Chondrocyte (in vitro differentiated cells): ENCODE data around the gene ISL2. TPM values are rescaled to one million over a fixed set of nuclear protein-coding genes. Genes with fewer than 3 reads are reported as not detected.

ENCODE experiments used
- DNase-seq: peaks from one replicate; pipeline ENCODE4 v3.0.0; 2021; ENCODE audit warnings: mixed read lengths, low spot score
- H3K27ac Mint-ChIP-seq: one replicate; pipeline ENCODE4 v1.8.0; 2021; ENCODE audit warnings: mild to moderate bottlenecking, moderate library complexity, mixed read lengths; ENCODE audit not compliant: unreplicated experiment
- H3K27me3 Mint-ChIP-seq: 2 replicates; pipeline ENCODE4 v1.8.0; 2021; ENCODE audit warnings: low read depth, mixed read lengths
- H3K36me3 Mint-ChIP-seq: 2 replicates; pipeline ENCODE4 v1.8.0; 2021; ENCODE audit warnings: low read depth, mixed read lengths
- H3K4me1 Mint-ChIP-seq: 2 replicates; pipeline ENCODE4 v1.8.0; 2021; ENCODE audit warnings: low read depth, mild to moderate bottlenecking, mixed read lengths
- H3K4me3 Mint-ChIP-seq: one replicate; pipeline ENCODE4 v1.8.0; 2021; ENCODE audit warnings: mild to moderate bottlenecking, moderate library complexity, mixed read lengths; ENCODE audit not compliant: unreplicated experiment
- H3K9me3 Mint-ChIP-seq: 2 replicates; pipeline ENCODE4 v1.8.0; 2021; ENCODE audit warnings: low read depth, mixed read lengths
- CTCF ChIP-seq: fragments of 200-600 bp; sonication (generic); IDR thresholded peaks from 2 replicates; pipeline ENCODE4 v1.5.0; 2021; ENCODE audit warnings: antibody characterized with exemption, mild to moderate bottlenecking, moderate library complexity
- total RNA-seq: library from RNA; stranded (reverse); gene quantifications from 3 replicates; pipeline ENCODE4 v1.2.1, GENCODE V29; 2021

ISL2 gene
- total RNA-seq, 1 donor from 2014 or later: not detected

GRCh38 chr15:76344893-76345582 is 8.5 kb downstream of the ISL2 start:
- H3K36me3 Mint-ChIP-seq: peaks cover 6% of the 10 kb centered on the region
- peaks cover 25% of the 10 kb centered on the region for H3K4me1 Mint-ChIP-seq
- no peak for TF ChIP-seq CTCF
- H3K27ac Mint-ChIP-seq: no peak overlapping the region
- H3K4me3 Mint-ChIP-seq: no peak overlapping the region
- no peak for DNase-seq
- no peaks in the 10 kb centered on the region for H3K9me3 Mint-ChIP-seq
- H3K27me3 Mint-ChIP-seq: peaks cover 59% of the 10 kb centered on the region

- no peak overlapping the region for H3K27ac Mint-ChIP-seq
- peak overlapping the region; percentile 46 for H3K4me3 Mint-ChIP-seq
Observed at GRCh38 chr15:76345583-76345879, 9.0 kb downstream of the ISL2 start.

GRCh38 chr15:76345880-76346668 is 9.5 kb downstream of the ISL2 start:
- H3K27ac Mint-ChIP-seq: no peak overlapping the region
- H3K4me3 Mint-ChIP-seq: peak overlapping the region; percentile 46
- no peaks in the 10 kb centered on the region for H3K9me3 Mint-ChIP-seq
- DNase-seq: no peak
- peaks cover 6% of the 10 kb centered on the region for H3K36me3 Mint-ChIP-seq
- peaks cover 49% of the 10 kb centered on the region for H3K27me3 Mint-ChIP-seq
- TF ChIP-seq CTCF: no peak
- peaks cover 16% of the 10 kb centered on the region for H3K4me1 Mint-ChIP-seq

More at GRCh38 chr15:76345583-76345879, 9.0 kb downstream of the ISL2 start:
- Mint-ChIP-seq H3K4me1 (peaks cover 20% of the 10 kb centered on the region), H3K36me3 (peaks cover 6% of the 10 kb centered on the region), H3K27me3 (peaks cover 55% of the 10 kb centered on the region), H3K9me3 (no peaks in the 10 kb centered on the region)
- no peak for DNase-seq
- TF ChIP-seq CTCF: no peak

GRCh38 chr15:76346669-76347481 is 10.3 kb downstream of the ISL2 start:
- DNase-seq: no peak
- Mint-ChIP-seq H3K27me3 (peaks cover 44% of the 10 kb centered on the region), H3K27ac (no peak overlapping the region), H3K4me3 (peak overlapping the region; percentile 49), H3K9me3 (no peaks in the 10 kb centered on the region), H3K36me3 (peaks cover 8% of the 10 kb centered on the region), H3K4me1 (peaks cover 11% of the 10 kb centered on the region)
- TF ChIP-seq CTCF: no peak

GRCh38 chr15:76347482-76348055 is 11.0 kb downstream of the ISL2 start:
- no peak for TF ChIP-seq CTCF
- peaks cover 40% of the 10 kb centered on the region for H3K27me3 Mint-ChIP-seq
- H3K9me3 Mint-ChIP-seq: no peaks in the 10 kb centered on the region
- H3K27ac Mint-ChIP-seq: no peak overlapping the region
- H3K4me3 Mint-ChIP-seq: peak overlapping the region; percentile 33
- peaks cover 7% of the 10 kb centered on the region for H3K4me1 Mint-ChIP-seq
- no peak for DNase-seq
- H3K36me3 Mint-ChIP-seq: peaks cover 8% of the 10 kb centered on the region
